B cell (primary cell): ENCODE measurements around the gene PJVK. TPM values are rescaled to one million over a fixed set of nuclear protein-coding genes. Genes with fewer than 3 reads are reported as not detected.

Source experiments
- ATAC-seq: fragments of 200-7000 bp; cut with Tn5 transposase; one replicate; pipeline ENCODE4 v1.10.0; 2021; ENCODE audit warnings: low read depth, mild to moderate bottlenecking, moderate number of reproducible peaks, moderate library complexity
- CTCF ChIA-PET: fragments of 350-600 bp; sonication (Branson Sonifier 250); formaldehyde crosslinking; loops from one replicate; lab custom pipeline; 2021; ENCODE audit warnings: antibody characterized with exemption, inconsistent platforms; lab: Charles Lee
- POLR2A ChIA-PET: fragments of 350-600 bp; sonication (Branson Sonifier 250); formaldehyde crosslinking; loops from one replicate; lab custom pipeline; 2021; ENCODE audit warnings: antibody characterized with exemption; lab: Charles Lee
- DNase-seq: peaks from one replicate; pipeline ENCODE4 v3.0.0; 2013
- H2AFZ ChIP-seq: 2 replicates; pipeline ENCODE4 v1.6.1; 2012; ENCODE audit warnings: mild to moderate bottlenecking, low read depth, low read length; ENCODE audit not compliant: insufficient read depth, poor library complexity, severe bottlenecking
- H3K27ac ChIP-seq, 2 donors: 1 replicate in 1 of 2; 2 replicates in 1 of 2; pipeline ENCODE4 v1.5.1; 2012 to 2013; ENCODE audit warnings: low read length in 2 of 2, mild to moderate bottlenecking in 2 of 2, moderate library complexity in 1 of 2
- H3K27me3 ChIP-seq, 4 experiments: fragments of 200-600 bp in 1 of 4; sonication (generic) in 1 of 4; replicated peaks in 1 of 4; 1 replicate in 2 of 4; 2 replicates in 2 of 4; pipeline versions ENCODE4 v1.6.1 to v1.7.0; 2013 to 2016; ENCODE audit warnings: low read length in 3 of 4, mild to moderate bottlenecking in 2 of 4, mixed read lengths in 1 of 4, moderate library complexity in 1 of 4; ENCODE audit not compliant: insufficient read depth in 4 of 4, control insufficient read depth in 3 of 4; ENCODE audit errors: control extremely low read depth in 1 of 4
- H3K36me3 ChIP-seq, 2 experiments: replicated peaks in 1 of 2; 1 replicate in 1 of 2; 2 replicates in 1 of 2; pipeline versions ENCODE4 v1.6.1 to v1.7.1; 2013; ENCODE audit warnings: low read length in 1 of 2; ENCODE audit not compliant: insufficient read depth in 2 of 2, control insufficient read depth in 1 of 2; ENCODE audit errors: control extremely low read depth in 1 of 2, extremely low read depth in 1 of 2
- H3K4me1 ChIP-seq, 2 donors: fragments of 200-600 bp in 1 of 2; sonication (generic) in 1 of 2; 1 replicate in 1 of 2; 2 replicates in 1 of 2; pipeline versions ENCODE4 v1.5.1 to v1.6.1; 2013 to 2017; ENCODE audit warnings: low read length in 2 of 2; ENCODE audit not compliant: control insufficient read depth in 2 of 2, insufficient read depth in 2 of 2
- H3K4me2 ChIP-seq: replicated peaks from 2 replicates; pipeline ENCODE3; 2012; ENCODE audit warnings: mild to moderate bottlenecking, low read depth, low read length; ENCODE audit not compliant: poor library complexity, severe bottlenecking
- H3K4me3 ChIP-seq, 5 experiments: fragments of 200-600 bp in 1 of 5; sonication (generic) in 1 of 5; 1 replicate in 3 of 5; 2 replicates in 2 of 5; pipeline versions ENCODE4 v1.5.1 to v1.7.0; 2011 to 2016; ENCODE audit warnings: low read length in 4 of 5, mild to moderate bottlenecking in 4 of 5, low read depth in 2 of 5, control low read depth in 1 of 5, moderate library complexity in 1 of 5; ENCODE audit not compliant: insufficient read depth in 1 of 5; ENCODE audit errors: control extremely low read depth in 1 of 5, extremely low read depth in 1 of 5
- H3K79me2 ChIP-seq: fragments of 200-600 bp; sonication (generic); one replicate; pipeline ENCODE4 v1.6.0; 2016; ENCODE audit warnings: low read length; ENCODE audit not compliant: control insufficient read depth, insufficient read depth
- H3K9ac ChIP-seq: fragments of 200-600 bp; sonication (generic); 2 replicates; pipeline ENCODE4 v1.6.1; 2017; ENCODE audit warnings: mild to moderate bottlenecking, low read length, moderate library complexity
- H3K9me3 ChIP-seq, 3 donors: one replicate each; pipeline versions ENCODE4 v1.6.1 to v1.7.1; 2013; ENCODE audit warnings: low read length in 2 of 3; ENCODE audit not compliant: control insufficient read depth in 2 of 3, insufficient read depth in 1 of 3; ENCODE audit errors: control extremely low read depth in 1 of 3
- H4K20me1 ChIP-seq: 2 replicates; pipeline ENCODE4 v1.6.0; 2012; ENCODE audit warnings: mild to moderate bottlenecking, low read length; ENCODE audit not compliant: insufficient read depth, control insufficient read depth, poor library complexity, severe bottlenecking
- H3K27ac Mint-ChIP-seq: one replicate; pipeline ENCODE4 v1.8.0; 2021; ENCODE audit warnings: mixed read lengths
- H3K27me3 Mint-ChIP-seq: one replicate; pipeline ENCODE4 v1.8.0; 2021; ENCODE audit warnings: mixed read lengths
- H3K4me1 Mint-ChIP-seq: one replicate; pipeline ENCODE4 v1.8.0; 2021; ENCODE audit warnings: mixed read lengths
- H3K4me3 Mint-ChIP-seq: one replicate; pipeline ENCODE4 v1.8.0; 2021; ENCODE audit warnings: mixed read lengths
- H3K9me3 Mint-ChIP-seq: one replicate; pipeline ENCODE4 v1.8.0; 2022; ENCODE audit warnings: mixed read lengths; ENCODE audit not compliant: insufficient read depth
- CTCF ChIP-seq: fragments of 200-600 bp; IDR thresholded peaks from one replicate; pipeline ENCODE4 v1.8.0; 2022; ENCODE audit warnings: antibody characterized with exemption, mild to moderate bottlenecking
- EZH2 ChIP-seq: IDR thresholded peaks from 2 replicates; pipeline ENCODE4 v1.6.1; 2012; ENCODE audit warnings: borderline replicate concordance, low read depth, mild to moderate bottlenecking, moderate library complexity, low read length; ENCODE audit not compliant: insufficient read depth, poor library complexity, severe bottlenecking
- WGBS: methylation state at CpG from one replicate; pipeline ENCODE4 v1.1.5; 2013; ENCODE audit warnings: missing lambda C conversion rate; ENCODE audit not compliant: insufficient coverage; 5-methylcytosine and 5-hydroxymethylcytosine counted together
- intact Hi-C: fragments of 100-400 bp; cut with micrococcal nuclease; formaldehyde crosslinking; loops from one replicate; pipeline ENCODE4 v1.10.0; 2022
- polyA plus RNA-seq: library from polyadenylated mRNA; depleted of rRNA; stranded (reverse); fragments of >200 nt; gene quantifications from 2 replicates; pipeline ENCODE4 v1.2.3, GENCODE V29; 2012
- total RNA-seq, 2 donors: library from RNA; stranded (reverse); fragments of 120-200 nt in 1 of 2; gene quantifications; 1 replicate in 1 of 2; 2 replicates in 1 of 2; pipeline versions ENCODE4 v1.2.3 to v1.2.4, GENCODE V29; 2013 to 2022

PJVK gene
- total and polyA plus RNA-seq, 2 donors (not counting 1 experiment from before 2014, with no cell fraction given): 2.3 to 7.9 TPM

GRCh38 chr2:178485356-178485755 lies 34.2 kb downstream of the PJVK start:
- H3K9me3 Mint-ChIP-seq: no peaks in the 10 kb centered on the region
- no peak overlapping the region for H3K4me2 ChIP-seq
- intact Hi-C loops: no loop called here
- no peak overlapping the region for H3K27ac Mint-ChIP-seq
- no peak overlapping the region for H3K9ac ChIP-seq
- DNase-seq (no peak), ATAC-seq (no peak)
- no peak overlapping the region for H3K4me3 Mint-ChIP-seq
- H3K4me1 Mint-ChIP-seq: peaks cover 38% of the 10 kb centered on the region
- peaks cover 49% of the 10 kb centered on the region for H4K20me1 ChIP-seq
- H3K4me3 ChIP-seq: no peak overlapping the region
- ChIA-PET POLR2A (no interaction called here), CTCF (no interaction called here)
- no peaks in the 10 kb centered on the region for H3K9me3 ChIP-seq
- peaks cover 0 to 16% of the 10 kb centered on the region in 2 experiments for H3K36me3 ChIP-seq
- TF ChIP-seq CTCF (no peak), EZH2 (no peak)
- no peaks in the 10 kb centered on the region for H3K27me3 ChIP-seq
- H3K79me2 ChIP-seq: peaks cover 76% of the 10 kb centered on the region
- H2AFZ ChIP-seq: no peak overlapping the region
- no peak overlapping the region for H3K27ac ChIP-seq
- no peaks in the 10 kb centered on the region for H3K27me3 Mint-ChIP-seq
- H3K4me1 ChIP-seq: peaks cover 18 to 22% of the 10 kb centered on the region in 2 donors
- WGBS: no CpG with 5 or more reads among the region's 3 CpGs

- ChIA-PET CTCF (no interaction called here), POLR2A (no interaction called here)
- ATAC-seq (no peak), DNase-seq (no peak)
- peaks cover 2% of the 10 kb centered on the region for H3K4me1 Mint-ChIP-seq
- Histone ChIP-seq H3K4me2 (no peak overlapping the region), H3K36me3 (peaks cover 15 to 55% of the 10 kb centered on the region in 2 experiments), H3K9ac (no peak overlapping the region), H3K79me2 (peaks cover 18% of the 10 kb centered on the region), H3K27ac (no peak overlapping the region), H3K4me3 (no peak overlapping the region), H3K4me1 (no peaks in the 10 kb centered on the region), H3K27me3 (no peaks in the 10 kb centered on the region), H3K9me3 (no peaks in the 10 kb centered on the region), H2AFZ (no peak overlapping the region), H4K20me1 (peaks cover 7% of the 10 kb centered on the region)
- no peaks in the 10 kb centered on the region for H3K27me3 Mint-ChIP-seq
- H3K4me3 Mint-ChIP-seq: no peak overlapping the region
- WGBS: 98% methylated on average over 5 of the region's 6 CpGs
- intact Hi-C loops: no loop called here
- no peak overlapping the region for H3K27ac Mint-ChIP-seq
- TF ChIP-seq EZH2 (no peak), CTCF (no peak)
- H3K9me3 Mint-ChIP-seq: no peaks in the 10 kb centered on the region
These were observed 40.4 kb downstream of the PJVK start for GRCh38 chr2:178491612-178492011.
